ENCODE data around the gene RNF123.

DNA sequence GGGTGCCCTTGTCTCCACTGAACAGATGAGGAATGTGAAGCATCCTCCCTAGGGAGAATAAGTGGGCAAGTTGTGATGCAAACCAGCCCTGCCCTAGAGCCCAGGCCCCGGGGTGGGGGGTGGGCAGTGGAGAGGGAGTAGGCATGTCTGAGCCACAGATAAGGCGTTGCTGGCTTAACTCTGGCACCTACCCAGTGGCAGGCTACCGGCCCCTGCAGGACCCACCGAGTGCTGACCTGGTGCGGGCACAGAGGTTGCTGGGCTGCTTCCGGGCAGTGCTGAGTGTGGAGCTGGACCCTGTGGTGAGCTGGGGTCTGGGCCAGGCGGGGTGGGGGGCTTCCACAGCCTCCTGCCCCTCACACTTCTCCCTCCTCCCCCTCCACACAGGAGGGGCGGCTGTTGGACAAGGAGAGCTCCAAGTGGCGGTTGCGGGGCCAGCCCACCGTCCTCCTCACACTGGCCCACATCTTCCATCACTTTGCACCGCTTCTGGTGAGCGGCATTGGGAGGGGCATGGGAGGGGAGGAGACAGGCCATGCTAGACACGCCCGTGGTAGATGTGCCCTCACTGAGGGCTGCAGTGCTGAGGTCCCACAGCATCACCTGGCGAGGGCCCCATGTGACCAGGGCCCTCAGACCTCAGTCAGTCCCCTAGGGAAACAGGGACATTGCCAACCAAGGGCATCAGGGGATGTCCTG lies 10.1 kb downstream of the RNF123 start:
- TF ChIP-seq REST (IDR thresholded peaks at IDR 0.05; ENCODE audit: insufficient read depth in 1 of 2, low read depth in 2 of 2, low read length in 2 of 2), result no peak
- no peak for TF ChIP-seq POLR2AphosphoS5 (IDR thresholded peaks at IDR 0.05; ENCODE audit: low read depth, low read length)
- TF ChIP-seq SIN3A (IDR thresholded peaks at IDR 0.05; ENCODE audit: borderline replicate concordance, insufficient read depth, low read length), result no peak
- TF ChIP-seq TAF1 (IDR thresholded peaks at IDR 0.05; ENCODE audit: borderline replicate concordance, insufficient read depth, low read length), result no peak
- no peak for TF ChIP-seq FOXP2 (optimal IDR thresholded peaks at IDR 0.05; ENCODE audit: borderline replicate concordance, extremely low read depth, extremely low read length, insufficient read depth)

Measured in PFSK-1 (cell line).